AG04449 (cell line): ENCODE data around the gene MRPL53.

Experiments
- CTCF ChIA-PET: fragments of 350-600 bp; formaldehyde crosslinking; extraction: SDS; loops from one replicate; lab custom pipeline; 2021; ENCODE audit warnings: antibody characterized with exemption; lab: Yijun Ruan, JAX
- POLR2A ChIA-PET: fragments of 400-600, 350-600 bp; formaldehyde crosslinking; extraction: SDS; loops from one replicate; lab custom pipeline; 2020; ENCODE audit warnings: antibody characterized with exemption, inconsistent platforms; lab: Yijun Ruan, JAX
- DNase-seq: peaks from one replicate; pipeline ENCODE4 v3.0.0-alpha.2; 2010; ENCODE audit warnings: low read depth, low spot score
- H3K4me3 ChIP-seq: 2 replicates; pipeline ENCODE4 v1.5.1; 2011; ENCODE audit warnings: low read depth, mild to moderate bottlenecking, control low read depth, low read length
- TF ChIP-seq, protein P1 (sequence below): IDR thresholded peaks from one replicate; pipeline ENCODE4 v1.5.1; 2011; ENCODE audit warnings: mild to moderate bottlenecking, moderate library complexity, low read length, control low read depth, inconsistent platforms; ENCODE audit not compliant: insufficient read depth; ENCODE audit errors: missing control alignments

MRPL53 gene

DNA sequence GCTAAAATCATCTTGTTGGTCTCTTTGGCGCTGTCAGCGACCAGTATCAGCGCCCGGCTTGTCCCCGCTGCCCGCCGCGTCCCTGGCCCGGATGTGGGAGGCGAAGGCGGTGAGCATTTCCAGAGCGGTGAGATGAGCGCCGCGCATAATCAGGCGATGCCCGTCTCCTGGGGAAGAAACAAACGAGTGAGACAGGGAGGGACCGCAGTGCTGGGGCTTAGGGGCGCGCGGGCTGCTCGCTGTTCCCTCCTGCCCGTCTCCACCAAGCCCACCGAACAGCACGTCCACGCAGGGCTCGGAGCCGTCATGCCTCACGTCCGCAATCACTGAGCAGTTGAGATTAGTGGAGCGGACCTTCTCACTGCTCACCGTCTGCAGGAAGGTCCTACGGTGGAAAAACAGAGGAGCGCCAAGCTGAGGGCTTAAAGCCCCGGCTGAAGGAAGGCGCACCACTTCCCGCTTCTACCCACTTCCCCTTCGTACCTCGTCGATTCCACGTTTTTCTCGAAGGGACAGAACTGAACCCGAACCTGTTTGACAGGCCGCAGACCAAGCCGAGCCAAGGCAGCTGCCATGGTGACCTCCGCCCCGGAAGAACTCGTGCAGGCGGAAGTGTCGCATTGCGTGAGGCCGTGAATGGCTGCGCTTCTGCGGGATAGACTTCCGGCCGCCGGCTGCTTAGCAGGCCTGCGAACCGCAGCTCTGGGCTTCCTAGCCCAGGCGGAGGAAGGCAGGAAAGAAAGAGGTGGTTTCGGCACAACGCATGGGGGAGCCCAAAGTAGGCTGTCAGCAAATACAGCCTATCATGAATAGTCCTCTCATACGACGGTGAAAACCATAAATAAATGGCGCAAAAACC, at the start of gene MRPL53:
Gene MRPL53, minus strand, starts transcription at position 595 of the 859 bp plus-strand sequence. Its CDS starts 20 bp downstream, at position 575.
- TF ChIP-seq, protein P1, sequence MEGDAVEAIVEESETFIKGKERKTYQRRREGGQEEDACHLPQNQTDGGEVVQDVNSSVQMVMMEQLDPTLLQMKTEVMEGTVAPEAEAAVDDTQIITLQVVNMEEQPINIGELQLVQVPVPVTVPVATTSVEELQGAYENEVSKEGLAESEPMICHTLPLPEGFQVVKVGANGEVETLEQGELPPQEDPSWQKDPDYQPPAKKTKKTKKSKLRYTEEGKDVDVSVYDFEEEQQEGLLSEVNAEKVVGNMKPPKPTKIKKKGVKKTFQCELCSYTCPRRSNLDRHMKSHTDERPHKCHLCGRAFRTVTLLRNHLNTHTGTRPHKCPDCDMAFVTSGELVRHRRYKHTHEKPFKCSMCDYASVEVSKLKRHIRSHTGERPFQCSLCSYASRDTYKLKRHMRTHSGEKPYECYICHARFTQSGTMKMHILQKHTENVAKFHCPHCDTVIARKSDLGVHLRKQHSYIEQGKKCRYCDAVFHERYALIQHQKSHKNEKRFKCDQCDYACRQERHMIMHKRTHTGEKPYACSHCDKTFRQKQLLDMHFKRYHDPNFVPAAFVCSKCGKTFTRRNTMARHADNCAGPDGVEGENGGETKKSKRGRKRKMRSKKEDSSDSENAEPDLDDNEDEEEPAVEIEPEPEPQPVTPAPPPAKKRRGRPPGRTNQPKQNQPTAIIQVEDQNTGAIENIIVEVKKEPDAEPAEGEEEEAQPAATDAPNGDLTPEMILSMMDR: no peak
- CTCF ChIA-PET: interaction anchor here (1.2 to 4.1 kb wide), 4 partner anchors 10 to 117 kb away, joined by 4 to 32 read pairs (median 8); partner anchors contain the start of genes CCDC142 and TTC31
- POLR2A ChIA-PET: interaction anchor here (0.7 to 2.6 kb wide), 11 partner anchors 9 to 115 kb away, joined by 3 to 12 read pairs (median 3); partner anchors contain the start of genes CCDC142, TTC31 and WBP1
- DNase-seq: peak; percentile 47
- H3K4me3 ChIP-seq: peak within 1 kb of the TSS; percentile 88

DNA sequence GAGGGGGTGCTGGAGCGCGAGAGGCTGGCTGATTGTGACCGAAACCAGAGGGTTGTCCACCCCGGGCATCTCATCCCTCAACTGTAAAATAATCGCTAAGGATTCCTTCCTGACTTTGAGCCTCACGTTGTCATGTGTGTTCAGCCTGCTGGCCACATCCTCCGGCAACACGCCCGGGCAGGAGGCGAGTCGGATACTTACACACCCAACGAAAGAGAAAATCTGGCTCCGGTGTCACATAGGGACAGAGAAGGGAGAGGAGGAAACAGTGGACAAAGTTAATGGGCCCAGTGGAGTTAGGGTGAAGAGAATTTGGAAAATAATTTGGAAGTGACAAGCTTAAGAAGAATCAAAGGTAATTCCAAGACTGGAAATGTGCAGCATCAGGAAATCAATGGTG, 44.2 kb upstream of the MRPL53 start:
- TF ChIP-seq, protein P1: no peak
- H3K4me3 ChIP-seq: no peak overlapping the region
- ChIA-PET POLR2A (interaction anchor here (0.8 kb wide), 1 partner anchor 9 kb away, joined by 3 read pairs; the partner anchor contains the start of gene PCGF1), CTCF (interaction anchor here (1.9 kb wide), 1 partner anchor 13 kb away, joined by 4 read pairs; the partner anchor contains the start of genes AUP1 and HTRA2)
- DNase-seq: no peak

DNA sequence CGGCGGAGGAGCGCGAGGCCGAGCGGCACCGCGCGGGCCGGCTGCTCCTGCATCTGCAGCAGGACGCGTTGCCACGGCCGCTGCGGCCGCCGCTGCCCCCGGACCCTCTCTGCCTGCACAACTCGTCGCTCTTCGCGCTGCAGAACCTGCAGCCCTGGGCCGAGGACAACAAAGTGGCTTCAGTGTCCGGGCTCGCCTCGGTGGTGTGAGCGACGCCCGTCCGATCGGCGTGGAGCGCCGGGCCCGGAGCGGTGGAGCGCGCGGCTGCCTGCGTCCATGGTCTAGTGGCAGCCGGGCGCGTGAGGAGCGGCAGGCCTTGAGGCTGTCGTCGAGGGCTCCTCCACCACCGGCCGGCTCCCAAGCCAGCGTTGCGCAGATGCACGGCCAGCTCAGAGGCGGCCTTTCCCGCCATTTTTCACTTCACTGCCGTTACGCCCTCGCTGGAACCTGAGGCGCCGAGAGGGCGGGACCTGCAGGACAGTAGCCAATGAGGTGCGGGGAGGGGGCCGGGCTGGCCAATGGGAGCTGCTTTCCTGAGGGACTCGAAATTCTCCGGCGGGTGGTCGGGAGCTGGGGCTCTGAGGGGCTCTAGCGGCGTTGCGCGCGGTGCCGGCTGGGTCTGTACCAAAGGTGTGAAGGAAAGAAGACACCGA, 43.6 kb upstream of the MRPL53 start:
- CTCF ChIA-PET: interaction anchor here (1.9 to 2.0 kb wide), 2 partner anchors 10 to 13 kb away, joined by 4 read pairs; partner anchors contain the start of genes AUP1, DQX1 and HTRA2
- POLR2A ChIA-PET: interaction anchor here (0.6 to 0.8 kb wide), 2 partner anchors 9 to 14 kb away, joined by 3 to 5 read pairs; partner anchors contain the start of genes HTRA2 and PCGF1
- H3K4me3 ChIP-seq: peak overlapping the region; percentile 8; the same call in 1 of the 2 replicates
- no peak for DNase-seq
- TF ChIP-seq, protein P1: no peak

DNA sequence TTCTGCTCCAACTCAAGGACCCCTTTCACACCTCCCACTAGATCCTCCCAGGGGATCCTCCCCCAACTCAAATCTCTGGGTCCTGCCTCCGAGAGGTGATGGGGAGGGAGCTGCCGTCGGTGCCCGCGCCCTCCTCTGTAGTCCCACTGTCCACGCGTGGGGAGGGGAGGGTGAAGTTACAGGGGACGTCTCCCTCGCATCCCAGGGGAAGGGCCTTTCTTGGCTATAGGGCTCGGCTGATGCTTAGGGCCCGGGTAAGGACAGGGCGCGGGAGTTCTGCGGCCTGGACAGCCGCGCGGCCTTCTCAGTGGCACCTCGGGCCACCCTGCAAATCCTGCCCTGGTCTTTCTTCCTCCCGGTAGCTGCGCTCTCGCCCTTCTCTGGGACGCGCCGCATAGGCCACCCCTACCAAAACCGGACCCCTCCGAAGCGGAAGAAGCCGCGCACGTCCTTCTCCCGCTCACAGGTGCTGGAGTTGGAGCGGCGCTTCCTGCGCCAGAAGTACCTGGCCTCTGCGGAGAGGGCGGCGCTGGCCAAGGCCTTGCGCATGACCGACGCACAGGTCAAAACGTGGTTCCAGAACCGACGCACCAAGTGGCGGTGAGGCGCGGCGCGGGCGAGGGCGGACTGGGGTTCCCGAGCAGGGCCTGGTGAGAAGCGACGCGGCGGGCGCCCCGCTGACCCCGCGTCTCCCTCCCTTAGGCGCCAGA, 42.9 kb upstream of the MRPL53 start:
- CTCF ChIA-PET: interaction anchor here (2.0 kb wide), 1 partner anchor 11 kb away, joined by 4 read pairs; the partner anchor contains the start of gene DQX1
- DNase-seq: no peak
- TF ChIP-seq, protein P1: no peak
- POLR2A ChIA-PET: interaction anchor here (0.8 kb wide), 1 partner anchor 8 kb away, joined by 3 read pairs; the partner anchor contains the start of gene PCGF1
- no peak overlapping the region for H3K4me3 ChIP-seq

DNA sequence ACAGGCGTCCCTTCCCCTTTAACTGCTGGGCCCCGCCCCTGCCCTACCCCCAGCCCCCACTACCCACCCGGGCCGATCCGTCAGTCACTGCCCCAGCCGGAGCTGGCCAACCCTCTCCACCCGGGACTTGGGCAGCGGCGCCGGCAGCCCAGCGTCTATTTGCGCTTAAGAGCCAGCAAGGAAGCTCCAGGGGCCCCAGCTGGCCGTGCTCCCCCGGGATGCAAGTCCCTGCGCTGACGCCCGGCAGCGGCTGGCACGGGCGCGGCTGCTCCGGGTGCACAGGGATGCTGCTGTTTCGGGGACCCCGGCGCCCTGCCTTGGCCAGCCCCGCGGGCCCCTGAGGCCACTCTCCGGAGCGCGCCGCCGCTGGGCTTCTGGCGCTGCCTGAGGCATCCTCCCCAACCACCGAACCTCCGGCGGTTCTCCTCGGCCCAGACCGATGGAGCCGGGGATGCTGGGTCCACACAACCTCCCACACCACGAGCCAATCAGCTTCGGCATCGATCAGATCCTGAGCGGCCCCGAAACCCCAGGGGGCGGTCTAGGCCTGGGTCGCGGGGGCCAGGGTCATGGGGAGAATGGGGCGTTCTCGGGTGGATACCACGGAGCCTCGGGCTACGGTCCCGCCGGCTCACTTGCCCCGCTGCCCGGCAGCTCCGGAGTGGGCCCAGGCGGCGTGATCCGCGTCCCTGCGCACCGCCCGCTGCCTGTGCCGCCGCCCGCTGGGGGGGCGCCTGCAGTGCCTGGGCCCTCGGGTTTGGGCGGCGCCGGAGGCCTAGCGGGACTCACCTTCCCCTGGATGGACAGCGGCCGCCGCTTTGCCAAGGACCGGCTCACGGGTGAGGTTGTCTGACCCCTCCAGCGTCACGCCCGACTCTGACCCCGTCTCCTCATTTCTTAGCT, 42.1 kb upstream of the MRPL53 start, which contains the start of gene TLX2:
Gene TLX2, plus strand, starts transcription at position 83 of the 903 bp plus-strand sequence. Its CDS starts 357 bp downstream, at position 440.
- TF ChIP-seq, protein P1: no peak
- ChIA-PET POLR2A (no interaction called here), CTCF (interaction anchor here (2.0 kb wide), 1 partner anchor 12 kb away, joined by 4 read pairs; the partner anchor contains the start of gene DQX1)
- no peak for DNase-seq
- H3K4me3 ChIP-seq: no peak within 1 kb of the TSS
